Spleen (tissue), 11 donors: Measurements from ENCODE around the gene DMRT1. TPM values are rescaled to one million over a fixed set of nuclear protein-coding genes. Genes with fewer than 3 reads are reported as not detected.

Experiments
- DNase-seq: peaks from one replicate; pipeline ENCODE4 v3.0.0-alpha.2; 2020
- H3K27ac ChIP-seq, 8 donors: fragments of 200-600 bp; sonication (generic) in 7 of 8; 1 replicate in 4 of 8; 2 replicates in 4 of 8; pipeline versions ENCODE4 v1.5.0 to v1.8.0; 2016 to 2021; ENCODE audit warnings: inconsistent platforms in 4 of 8, mild to moderate bottlenecking in 4 of 8, moderate library complexity in 1 of 8
- H3K27me3 ChIP-seq, 7 donors: fragments of 200-600 bp; sonication (generic) in 6 of 7; replicated peaks in 1 of 7; 1 replicate in 4 of 7; 2 replicates in 3 of 7; pipeline versions ENCODE4 v1.5.0 to v1.8.0; 2016 to 2021; ENCODE audit warnings: inconsistent platforms in 3 of 7, mild to moderate bottlenecking in 1 of 7
- H3K36me3 ChIP-seq, 6 donors: fragments of 200-600 bp; sonication (generic) in 5 of 6; 1 replicate in 4 of 6; 2 replicates in 2 of 6; pipeline versions ENCODE4 v1.5.0 to v1.8.0; 2016 to 2021; ENCODE audit warnings: inconsistent platforms in 2 of 6
- H3K4me1 ChIP-seq, 6 donors: fragments of 200-600 bp; sonication (generic) in 5 of 6; 1 replicate in 3 of 6; 2 replicates in 3 of 6; pipeline versions ENCODE4 v1.5.0 to v1.8.0; 2016 to 2021; ENCODE audit warnings: inconsistent platforms in 3 of 6
- H3K4me3 ChIP-seq, 8 donors: fragments of 200-600 bp; sonication (generic) in 7 of 8; 1 replicate in 4 of 8; 2 replicates in 4 of 8; pipeline versions ENCODE4 v1.5.0 to v1.8.0; 2016 to 2021; ENCODE audit warnings: inconsistent platforms in 4 of 8, mild to moderate bottlenecking in 4 of 8, moderate library complexity in 2 of 8
- H3K9me3 ChIP-seq, 8 donors: fragments of 200-600 bp; sonication (generic) in 7 of 8; 1 replicate in 4 of 8; 2 replicates in 4 of 8; pipeline versions ENCODE4 v1.5.0 to v1.8.0; 2016 to 2021; ENCODE audit warnings: inconsistent platforms in 4 of 8
- CTCF ChIP-seq, 11 experiments: fragments of 200-600 bp in 7 of 11; fragments of 450-650 bp in 4 of 11; sonication (generic) in 4 of 11; IDR thresholded peaks in 8 of 11; conservative IDR thresholded peaks in 3 of 11; 1 replicate in 7 of 11; 2 replicates in 4 of 11; pipeline versions ENCODE4 v1.4.0 to v1.8.0; 2016 to 2021; ENCODE audit warnings: antibody characterized with exemption in 11 of 11, inconsistent platforms in 4 of 11, mild to moderate bottlenecking in 1 of 11
- POLR2A ChIP-seq, 3 donors: fragments of 450-650 bp; IDR thresholded peaks; one replicate each; pipeline ENCODE4 v1.5.1; 2017; ENCODE audit warnings: antibody characterized with exemption in 3 of 3, mild to moderate bottlenecking in 1 of 3
- POLR2AphosphoS5 ChIP-seq, 3 donors: sonication (generic); formaldehyde crosslinking; IDR thresholded peaks; one replicate each; pipeline ENCODE4 v1.5.1; 2017; ENCODE audit warnings: antibody characterized with exemption in 3 of 3
- whole genome bisulfite sequencing, 5 donors: extraction: QIAGEN DNeasy Blood & Tissue Kit in 3 of 5; methylation state at CpG; one replicate each; pipeline versions ENCODE4 v1.1.5 to v1.1.7; 2013 to 2018; 5-methylcytosine and 5-hydroxymethylcytosine counted together
- intact Hi-C: fragments of 100-400 bp; cut with DNase I; formaldehyde crosslinking; loops from one replicate; pipeline ENCODE4 v1.15.0; 2023; ENCODE audit warnings: low total_unique reads
- polyA plus RNA-seq, 3 donors: library from polyadenylated mRNA; stranded (reverse); fragments of 200-250 nt; gene quantifications; one replicate each; pipeline ENCODE4 v1.2.1, GENCODE V29; 2013
- total RNA-seq, 7 donors: library from RNA; depleted of rRNA in 3 of 7; stranded (reverse); fragments of >200 nt in 3 of 7; fragmentation: NEBNext Ultra II Directional in 4 of 7; extraction: Animal tissue kit (Norgen Biotek cat#: 25700) in 4 of 7; gene quantifications; one replicate each; pipeline versions ENCODE4 v1.1.0 to v1.2.1, GENCODE V29; 2016 to 2021
- donor health status: healthy with polysubstance abuse.
- donor health status: DM: no; HTN: no; CAD: no; lungs with moderate emphysema.
- donor health status: DM: no; HTN: no; CAD: no.
- donor health status: Bipolar disorder and iron deficiency.
- donor health status: healthy.
- donor health status: DM: no; HTN: no; CAD: no.
- donor health status: DM: yes; HTN: yes; CAD: no.

The DMRT1 gene
- total and polyA plus RNA-seq, 10 donors: not detected

DNA sequence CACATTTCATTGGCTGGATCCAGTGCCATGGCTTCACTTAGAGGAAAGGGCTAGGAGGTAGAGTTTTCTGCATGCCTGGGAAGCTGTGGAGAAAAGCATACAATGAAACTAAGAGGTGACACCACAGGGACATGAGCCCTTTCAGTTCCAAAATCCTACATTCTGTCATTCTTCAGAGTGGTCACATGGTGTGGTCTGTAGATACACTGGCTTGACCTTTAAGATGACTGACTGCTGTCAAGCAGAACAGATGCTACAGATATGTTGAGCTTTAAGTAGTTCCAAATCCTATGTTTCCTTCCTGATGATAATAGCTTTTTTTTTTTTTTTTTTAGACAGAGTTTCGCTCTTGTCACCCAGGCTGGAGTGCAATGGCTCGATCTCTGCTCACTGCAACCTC lies 161.2 kb downstream of the DMRT1 start:
- Histone ChIP-seq H3K27ac (no peak overlapping the region), H3K27me3 (peaks cover 0 to 18% (median 0%) of the 10 kb centered on the region in 7 donors), H3K9me3 (peaks cover 0 to 7% (median 7%) of the 10 kb centered on the region in 8 donors), H3K4me3 (no peak overlapping the region), H3K36me3 (no peaks in the 10 kb centered on the region), H3K4me1 (peaks cover 0 to 14% (median 0%) of the 10 kb centered on the region in 6 donors)
- intact Hi-C loops: loop anchor here (10.0 kb wide), 1 partner anchor 388 kb away; no protein-coding TSS in a partner anchor
- TF ChIP-seq POLR2A (IDR thresholded peaks at IDR 0.05) (no peak), POLR2AphosphoS5 (IDR thresholded peaks at IDR 0.05) (no peak), CTCF (IDR thresholded peaks at IDR 0.05 in 8 of 11, conservative IDR thresholded peaks at IDR 0.05 in 3 of 11) (no peak)
- WGBS, 5 donors: 84 to 95% (median 90%) methylated on average over 2 of the region's 2 CpGs
- DNase-seq: no peak

DNA sequence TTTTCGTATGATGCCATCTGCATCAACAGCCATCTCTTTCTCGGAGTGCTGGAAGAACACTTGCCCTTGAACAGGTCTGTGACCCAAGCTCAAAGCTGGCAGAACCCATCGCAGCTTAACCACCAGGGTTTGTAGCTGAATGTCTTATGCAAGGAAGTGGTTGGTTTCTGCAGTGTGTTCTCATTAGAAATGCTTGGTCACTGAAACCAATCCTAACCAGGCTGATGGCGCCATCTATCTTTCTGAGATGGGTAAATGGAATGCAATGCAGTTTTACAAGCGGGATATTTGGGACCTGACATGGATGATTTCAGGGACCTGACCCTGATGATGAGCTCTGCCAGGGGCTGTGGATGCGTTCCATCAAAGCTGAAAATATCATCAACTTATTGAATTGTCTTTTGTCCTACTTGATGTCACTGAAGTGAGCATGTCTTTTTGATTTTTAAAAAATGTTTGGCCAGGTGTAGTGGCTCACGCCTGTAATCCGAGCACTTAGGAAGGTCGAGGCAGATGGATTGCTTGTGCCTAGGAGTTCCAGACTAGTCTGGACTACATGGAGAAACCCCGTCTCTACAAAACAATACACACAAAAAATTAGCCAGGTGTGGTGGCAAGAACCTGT lies 163.7 kb downstream of the DMRT1 start:
- no peaks in the 10 kb centered on the region for H3K36me3 ChIP-seq
- H3K27ac ChIP-seq: no peak overlapping the region
- H3K27me3 ChIP-seq: peaks cover 0 to 43% (median 3%) of the 10 kb centered on the region in 7 donors
- no peak for DNase-seq
- peaks cover 0 to 13% (median 3%) of the 10 kb centered on the region in 6 donors for H3K4me1 ChIP-seq
- intact Hi-C loops: loop anchor here (5.0 to 10.0 kb wide), 2 partner anchors 108 to 390 kb away; no protein-coding TSS in a partner anchor
- H3K9me3 ChIP-seq: no peaks in the 10 kb centered on the region
- no peak overlapping the region for H3K4me3 ChIP-seq
- WGBS, 5 donors: 55 to 60% (median 58%) methylated on average over 10 of the region's 10 CpGs
- no peak for TF ChIP-seq POLR2AphosphoS5 (IDR thresholded peaks at IDR 0.05)
- peak in 8 of 11 experiments; percentile 24 to 58 (median 47) for TF ChIP-seq CTCF (IDR thresholded peaks at IDR 0.05 in 8 of 11, conservative IDR thresholded peaks at IDR 0.05 in 3 of 11)
- no peak for TF ChIP-seq POLR2A (IDR thresholded peaks at IDR 0.05)

DNA sequence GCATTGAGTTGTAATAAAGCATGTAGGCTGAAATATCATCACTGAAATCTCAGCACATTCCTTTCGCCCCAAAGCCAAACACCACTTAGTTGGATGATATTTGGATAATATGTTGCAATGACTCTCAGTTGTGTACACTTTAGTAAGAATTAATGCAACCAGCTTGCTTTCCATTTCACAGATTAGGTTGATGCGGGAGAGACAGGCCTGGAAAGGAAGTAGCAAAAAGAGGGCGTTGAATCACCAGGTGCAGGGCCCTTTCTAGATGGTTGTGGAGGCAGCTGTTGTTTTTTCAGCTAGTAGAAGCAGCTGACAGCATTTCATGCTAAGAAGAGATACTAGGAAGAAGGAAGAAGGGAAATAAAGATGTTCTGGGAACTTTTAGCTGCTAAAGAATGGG lies 165.8 kb downstream of the DMRT1 start:
- 81 to 90% (median 86%) methylated on average over 3 of the region's 3 CpGs for whole genome bisulfite sequencing, 5 donors
- Histone ChIP-seq H3K9me3 (no peaks in the 10 kb centered on the region), H3K36me3 (no peaks in the 10 kb centered on the region), H3K27me3 (peaks cover 0 to 61% (median 3%) of the 10 kb centered on the region in 7 donors), H3K4me3 (no peak overlapping the region), H3K27ac (no peak overlapping the region), H3K4me1 (peaks cover 0 to 13% (median 3%) of the 10 kb centered on the region in 6 donors)
- TF ChIP-seq POLR2AphosphoS5 (IDR thresholded peaks at IDR 0.05): no peak
- no peak for TF ChIP-seq POLR2A (IDR thresholded peaks at IDR 0.05)
- TF ChIP-seq CTCF (IDR thresholded peaks at IDR 0.05 in 8 of 11, conservative IDR thresholded peaks at IDR 0.05 in 3 of 11): no peak
- intact Hi-C loops: loop anchor here (5.0 to 10.0 kb wide), 2 partner anchors 110 to 393 kb away; no protein-coding TSS in a partner anchor
- no peak for DNase-seq

DNA sequence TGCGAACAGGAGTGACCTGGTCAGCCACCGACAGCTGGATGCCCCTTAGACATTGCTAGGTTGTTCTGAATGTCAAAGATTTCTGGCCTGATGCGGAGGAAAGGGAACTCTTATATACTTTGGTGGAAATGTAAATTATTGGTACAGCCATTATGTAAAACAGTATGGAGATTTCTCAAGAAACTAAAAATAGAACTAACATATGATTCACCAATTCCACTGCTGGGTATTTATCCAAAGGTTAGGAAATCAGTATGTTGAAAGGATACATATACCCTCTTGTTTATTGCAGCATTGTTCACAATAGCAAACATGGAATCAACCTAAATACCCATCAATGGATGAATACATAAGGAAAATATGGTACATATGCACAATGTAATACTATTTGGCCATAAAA lies 166.7 kb downstream of the DMRT1 start:
- H3K4me1 ChIP-seq: peaks cover 0 to 13% (median 3%) of the 10 kb centered on the region in 6 donors
- intact Hi-C loops: loop anchor here (5.0 to 10.0 kb wide), 2 partner anchors 111 to 393 kb away; no protein-coding TSS in a partner anchor
- 82 to 89% (median 89%) methylated on average over 3 of the region's 3 CpGs for WGBS, 5 donors
- DNase-seq: no peak
- no peak overlapping the region for H3K4me3 ChIP-seq
- no peak for TF ChIP-seq CTCF (IDR thresholded peaks at IDR 0.05 in 8 of 11, conservative IDR thresholded peaks at IDR 0.05 in 3 of 11)
- no peak for TF ChIP-seq POLR2A (IDR thresholded peaks at IDR 0.05)
- TF ChIP-seq POLR2AphosphoS5 (IDR thresholded peaks at IDR 0.05): no peak
- H3K27me3 ChIP-seq: peaks cover 0 to 61% (median 3%) of the 10 kb centered on the region in 7 donors
- no peaks in the 10 kb centered on the region for H3K36me3 ChIP-seq
- no peak overlapping the region for H3K27ac ChIP-seq
- H3K9me3 ChIP-seq: no peaks in the 10 kb centered on the region
